IMR-90 (cell line): Measurements from ENCODE around the gene MYH3.

Experiments used
- BHLHE40 ChIP-seq: fragments of 150-350 bp; IDR thresholded peaks from 2 replicates; pipeline ENCODE4 v1.6.1; 2016; ENCODE audit warnings: mild to moderate bottlenecking, low read depth, low read length
- CEBPB ChIP-seq: IDR thresholded peaks from 2 replicates; pipeline ENCODE4 v1.6.1; 2012; ENCODE audit warnings: low read depth, low read length, improper control_type of control experiment
- CTCF ChIP-seq: conservative IDR thresholded peaks from 2 replicates; pipeline ENCODE4 v1.5.1; 2012; ENCODE audit warnings: mild to moderate bottlenecking, low read depth, low read length, improper control_type of control experiment
- MAZ ChIP-seq: IDR thresholded peaks from 2 replicates; pipeline ENCODE4 v1.6.1; 2012; ENCODE audit warnings: low read depth, mild to moderate bottlenecking, low read length, improper control_type of control experiment, moderate library complexity, borderline replicate concordance
- POLR2A ChIP-seq: IDR thresholded peaks from 2 replicates; pipeline ENCODE4 v1.6.1; 2012; ENCODE audit warnings: mild to moderate bottlenecking, low read depth, low read length
- RAD21 ChIP-seq: IDR thresholded peaks from 2 replicates; pipeline ENCODE4 v1.6.1; 2012; ENCODE audit warnings: low read length, improper control_type of control experiment
- RCOR1 ChIP-seq: IDR thresholded peaks from 2 replicates; pipeline ENCODE4 v1.6.1; 2012; ENCODE audit warnings: mild to moderate bottlenecking, low read length, improper control_type of control experiment; ENCODE audit not compliant: insufficient replicate concordance
- RFX5 ChIP-seq: IDR thresholded peaks from 2 replicates; pipeline ENCODE4 v1.8.0; 2012; ENCODE audit warnings: low read depth, mild to moderate bottlenecking, low read length, moderate library complexity
- USF2 ChIP-seq: fragments of 150-350 bp; IDR thresholded peaks from 2 replicates; pipeline ENCODE4 v1.6.1; 2017; ENCODE audit warnings: mild to moderate bottlenecking, antibody characterized with exemption, low read length, low read depth
- TF ChIP-seq, protein P1 (sequence below): fragments of 150-350 bp; IDR thresholded peaks from 2 replicates; pipeline ENCODE4 v1.6.1; 2016; ENCODE audit warnings: low read depth, mild to moderate bottlenecking, low read length, moderate library complexity, borderline replicate concordance

DNA sequence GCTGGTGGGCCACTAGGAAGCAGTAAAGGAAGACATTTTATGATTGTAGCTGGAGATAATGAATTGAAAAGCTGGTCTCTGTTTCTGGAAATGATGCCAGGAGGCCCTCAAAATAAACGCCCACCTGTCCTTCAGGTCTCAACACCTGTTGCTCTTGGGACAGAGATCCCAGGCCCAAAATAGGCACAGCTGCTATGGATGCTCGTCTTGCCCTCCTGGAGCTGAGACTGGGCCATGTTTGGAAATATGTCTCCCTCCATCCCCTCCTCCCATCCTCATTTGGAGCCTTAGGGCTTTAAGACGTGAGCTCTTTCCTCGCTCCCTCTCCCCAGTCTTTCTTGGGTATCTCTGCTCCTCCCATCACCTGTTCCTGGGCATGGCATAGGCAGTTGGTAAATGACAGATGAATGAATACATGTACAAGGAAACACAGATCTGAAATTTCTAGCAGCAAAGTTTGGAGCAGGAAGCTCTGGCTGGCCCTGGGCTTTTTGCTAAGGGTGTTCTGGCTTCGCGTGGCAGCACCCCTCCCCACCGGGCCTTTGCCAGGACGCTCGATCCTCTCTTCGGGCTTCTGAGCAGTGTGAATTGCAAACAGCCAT, 33.3 kb downstream of the MYH3 start:
- no peak for TF ChIP-seq RAD21
- no peak for TF ChIP-seq RFX5
- TF ChIP-seq USF2 = no peak
- TF ChIP-seq CTCF = no peak
- no peak for TF ChIP-seq CEBPB
- TF ChIP-seq, protein P1, sequence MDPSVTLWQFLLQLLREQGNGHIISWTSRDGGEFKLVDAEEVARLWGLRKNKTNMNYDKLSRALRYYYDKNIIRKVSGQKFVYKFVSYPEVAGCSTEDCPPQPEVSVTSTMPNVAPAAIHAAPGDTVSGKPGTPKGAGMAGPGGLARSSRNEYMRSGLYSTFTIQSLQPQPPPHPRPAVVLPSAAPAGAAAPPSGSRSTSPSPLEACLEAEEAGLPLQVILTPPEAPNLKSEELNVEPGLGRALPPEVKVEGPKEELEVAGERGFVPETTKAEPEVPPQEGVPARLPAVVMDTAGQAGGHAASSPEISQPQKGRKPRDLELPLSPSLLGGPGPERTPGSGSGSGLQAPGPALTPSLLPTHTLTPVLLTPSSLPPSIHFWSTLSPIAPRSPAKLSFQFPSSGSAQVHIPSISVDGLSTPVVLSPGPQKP = no peak
- no peak for TF ChIP-seq BHLHE40
- TF ChIP-seq RCOR1 = no peak
- no peak for TF ChIP-seq POLR2A
- no peak for TF ChIP-seq MAZ
